Measurements from ENCODE around the gene RHO.

Gene RHO

GRCh38 chr3:129519449-129519848 lies 9.0 kb upstream of the RHO start:
- TF ChIP-seq, protein P1, sequence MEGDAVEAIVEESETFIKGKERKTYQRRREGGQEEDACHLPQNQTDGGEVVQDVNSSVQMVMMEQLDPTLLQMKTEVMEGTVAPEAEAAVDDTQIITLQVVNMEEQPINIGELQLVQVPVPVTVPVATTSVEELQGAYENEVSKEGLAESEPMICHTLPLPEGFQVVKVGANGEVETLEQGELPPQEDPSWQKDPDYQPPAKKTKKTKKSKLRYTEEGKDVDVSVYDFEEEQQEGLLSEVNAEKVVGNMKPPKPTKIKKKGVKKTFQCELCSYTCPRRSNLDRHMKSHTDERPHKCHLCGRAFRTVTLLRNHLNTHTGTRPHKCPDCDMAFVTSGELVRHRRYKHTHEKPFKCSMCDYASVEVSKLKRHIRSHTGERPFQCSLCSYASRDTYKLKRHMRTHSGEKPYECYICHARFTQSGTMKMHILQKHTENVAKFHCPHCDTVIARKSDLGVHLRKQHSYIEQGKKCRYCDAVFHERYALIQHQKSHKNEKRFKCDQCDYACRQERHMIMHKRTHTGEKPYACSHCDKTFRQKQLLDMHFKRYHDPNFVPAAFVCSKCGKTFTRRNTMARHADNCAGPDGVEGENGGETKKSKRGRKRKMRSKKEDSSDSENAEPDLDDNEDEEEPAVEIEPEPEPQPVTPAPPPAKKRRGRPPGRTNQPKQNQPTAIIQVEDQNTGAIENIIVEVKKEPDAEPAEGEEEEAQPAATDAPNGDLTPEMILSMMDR (IDR thresholded peaks at IDR 0.05; ENCODE audit: low read depth, low read length) = no peak

DNA sequence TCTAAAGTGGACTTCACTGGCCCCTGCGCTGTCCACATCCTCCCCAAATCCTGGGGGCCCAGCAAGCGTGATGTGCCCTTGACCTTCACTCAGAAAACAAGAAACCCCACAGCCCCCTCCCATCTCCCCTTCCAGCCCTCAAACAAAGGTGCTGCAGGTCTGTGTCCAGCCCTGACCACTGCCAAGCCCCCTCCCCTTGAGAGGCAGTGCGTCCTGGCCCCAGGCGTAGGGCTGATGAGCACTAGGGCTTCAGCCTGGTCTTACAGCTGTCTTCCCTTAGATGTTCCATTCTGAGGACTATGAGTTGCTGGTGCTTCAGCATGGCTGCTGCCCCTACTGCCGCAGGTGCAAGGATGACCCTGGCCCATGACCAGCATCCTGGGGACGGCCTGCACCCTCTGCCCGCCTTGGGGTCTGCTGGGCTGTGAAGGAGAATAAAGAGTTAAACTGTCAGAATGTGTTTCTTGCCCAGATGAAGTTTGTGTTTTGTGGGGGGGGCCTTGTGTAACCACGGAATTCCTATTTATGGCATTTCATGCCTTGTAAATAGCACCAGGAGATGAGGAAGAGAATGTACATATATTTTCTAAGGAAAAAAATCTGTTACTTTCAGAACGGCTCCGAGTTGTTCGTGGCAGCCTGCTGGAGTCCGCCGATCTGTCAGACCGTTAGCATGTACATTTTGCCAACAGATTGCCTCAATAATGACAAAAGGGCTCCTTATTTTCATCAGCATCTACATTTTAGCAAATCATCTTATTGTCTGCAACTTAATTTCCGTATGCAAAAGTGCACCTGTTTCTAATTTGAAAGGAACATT lies 8.3 kb upstream of the RHO start:
- Histone ChIP-seq H3K9me3 (ENCODE audit: severe bottlenecking) (no peaks in the 10 kb centered on the region), H3K27me3 (ENCODE audit: insufficient read depth, low read depth, severe bottlenecking) (no peaks in the 10 kb centered on the region), H3K4me3 (ENCODE audit: low read depth, low read length) (no peak overlapping the region), H3K27ac (no peak overlapping the region), H3K36me3 (no peaks in the 10 kb centered on the region)
- TF ChIP-seq, protein P1 (IDR thresholded peaks at IDR 0.05; ENCODE audit: low read depth, low read length) = no peak
- no peak for DNase-seq

More at GRCh38 chr3:129519449-129519848, 9.0 kb upstream of the RHO start:
- Histone ChIP-seq H3K27ac (no peak overlapping the region), H3K9me3 (ENCODE audit: severe bottlenecking) (no peaks in the 10 kb centered on the region), H3K36me3 (no peaks in the 10 kb centered on the region), H3K4me3 (ENCODE audit: low read depth, low read length) (no peak overlapping the region), H3K27me3 (ENCODE audit: insufficient read depth, low read depth, severe bottlenecking) (no peaks in the 10 kb centered on the region)
- DNase-seq = no peak

GRCh38 chr3:129520960-129521359 lies 7.5 kb upstream of the RHO start:
- Histone ChIP-seq H3K9me3 (ENCODE audit: severe bottlenecking) (no peaks in the 10 kb centered on the region), H3K36me3 (no peaks in the 10 kb centered on the region), H3K27me3 (ENCODE audit: insufficient read depth, low read depth, severe bottlenecking) (no peaks in the 10 kb centered on the region), H3K4me3 (ENCODE audit: low read depth, low read length) (no peak overlapping the region), H3K27ac (no peak overlapping the region)
- TF ChIP-seq, protein P1 (IDR thresholded peaks at IDR 0.05; ENCODE audit: low read depth, low read length) = no peak
- DNase-seq = no peak

DNA sequence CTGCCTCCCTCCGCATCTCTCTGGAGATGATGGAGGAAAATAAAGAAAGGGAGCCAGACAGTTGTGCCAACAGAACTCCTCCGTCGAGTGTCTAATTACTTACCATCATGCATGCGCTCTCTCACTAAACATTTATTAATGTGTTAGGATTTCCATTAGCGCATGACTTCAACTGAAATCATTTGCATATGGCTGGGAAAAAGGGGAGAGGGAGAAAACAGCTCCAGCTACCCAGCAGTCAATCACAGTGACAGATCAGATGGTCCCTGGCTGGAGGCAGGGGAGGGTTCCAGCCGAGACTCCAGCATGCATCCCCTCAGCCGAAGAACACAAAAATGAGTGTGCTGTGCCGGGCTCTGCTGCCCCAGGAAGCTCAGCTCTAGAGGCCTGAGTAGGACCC lies 6.8 kb upstream of the RHO start:
- no peak overlapping the region for H3K4me3 ChIP-seq (ENCODE audit: low read depth, low read length)
- TF ChIP-seq, protein P1 (IDR thresholded peaks at IDR 0.05; ENCODE audit: low read depth, low read length) = no peak
- no peak overlapping the region for H3K27ac ChIP-seq
- no peaks in the 10 kb centered on the region for H3K36me3 ChIP-seq
- DNase-seq = no peak
- H3K27me3 ChIP-seq (ENCODE audit: insufficient read depth, low read depth, severe bottlenecking) = no peaks in the 10 kb centered on the region
- no peaks in the 10 kb centered on the region for H3K9me3 ChIP-seq (ENCODE audit: severe bottlenecking)

- TF ChIP-seq, protein P1 (IDR thresholded peaks at IDR 0.05; ENCODE audit: low read depth, low read length) = no peak
- no peak overlapping the region for H3K27ac ChIP-seq
- H3K9me3 ChIP-seq (ENCODE audit: severe bottlenecking) = no peaks in the 10 kb centered on the region
- no peaks in the 10 kb centered on the region for H3K27me3 ChIP-seq (ENCODE audit: insufficient read depth, low read depth, severe bottlenecking)
- H3K4me3 ChIP-seq (ENCODE audit: low read depth, low read length) = no peak overlapping the region
- no peak for DNase-seq
- H3K36me3 ChIP-seq = no peaks in the 10 kb centered on the region
These were observed 5.5 kb upstream of the RHO start for GRCh38 chr3:129522953-129523352.

GRCh38 chr3:129524081-129524480 lies 4.4 kb upstream of the RHO start:
- Histone ChIP-seq H3K27me3 (ENCODE audit: insufficient read depth, low read depth, severe bottlenecking) (no peaks in the 10 kb centered on the region), H3K9me3 (ENCODE audit: severe bottlenecking) (no peaks in the 10 kb centered on the region)
- DNase-seq = no peak

More at GRCh38 chr3:129524081-129524480, 4.4 kb upstream of the RHO start:
- Histone ChIP-seq H3K27ac (no peak overlapping the region), H3K36me3 (no peaks in the 10 kb centered on the region), H3K4me3 (ENCODE audit: low read depth, low read length) (no peak overlapping the region)
- TF ChIP-seq, protein P1 (IDR thresholded peaks at IDR 0.05; ENCODE audit: low read depth, low read length) = no peak

All from WERI-Rb-1 (cell line).